K562 (cell line): ENCODE measurements around the gene MINK1. TPM values are rescaled to one million over a fixed set of nuclear protein-coding genes. Genes with fewer than 3 reads are reported as not detected.

Source experiments
- ATF4 ChIP-seq: fragments of 450-650 bp; formaldehyde crosslinking; IDR thresholded peaks from 2 replicates; pipeline ENCODE4 v1.4.0; 2022; ENCODE audit warnings: mild to moderate bottlenecking, moderate library complexity
- GABPA ChIP-seq: fragments of 200-800 bp; sonication (Bioruptor generic); conservative IDR thresholded peaks from 2 replicates; pipeline ENCODE4 v1.6.1; 2016; ENCODE audit warnings: low read depth, missing genetic modification characterization, missing compliant biosample characterization
- GTF2B ChIP-seq: IDR thresholded peaks from 2 replicates; pipeline ENCODE4 v1.6.1; 2011; ENCODE audit not compliant: insufficient read length; ENCODE audit errors: extremely low read depth
- KDM2B ChIP-seq: fragments of 250-450 bp; sonication (Bioruptor Pico); IDR thresholded peaks from 2 replicates; pipeline ENCODE4 v1.8.0; 2021; ENCODE audit warnings: mild to moderate bottlenecking, moderate library complexity
- KLF16 ChIP-seq: IDR thresholded peaks from 2 replicates; pipeline ENCODE4 v1.6.1; 2016; ENCODE audit warnings: antibody characterized with exemption
- MAZ ChIP-seq, 2 experiments: fragments of 450-650 bp in 1 of 2; sonication (generic) in 1 of 2; formaldehyde crosslinking; IDR thresholded peaks in 1 of 2; conservative IDR thresholded peaks in 1 of 2; 2 replicates each; pipeline versions ENCODE4 v1.4.0 to v1.5.0; 2020; ENCODE audit warnings: mild to moderate bottlenecking in 1 of 2, missing genetic modification reagents in 1 of 2
- MTF1 ChIP-seq: fragments of 250-450 bp; sonication (Bioruptor Pico); IDR thresholded peaks from 2 replicates; pipeline ENCODE4 v1.9.0; 2021; ENCODE audit warnings: moderate library complexity, mild to moderate bottlenecking, inconsistent platforms, borderline replicate concordance
- MXD1 ChIP-seq: fragments of 250-450 bp; sonication (Bioruptor Pico); IDR thresholded peaks from 2 replicates; pipeline ENCODE4 v1.8.0; 2021; ENCODE audit warnings: borderline replicate concordance, mild to moderate bottlenecking, moderate library complexity; ENCODE audit not compliant: poor library complexity, severe bottlenecking
- NR3C1 ChIP-seq: sonication (generic); formaldehyde crosslinking; IDR thresholded peaks from 2 replicates; pipeline ENCODE4 v1.8.1; 2022; ENCODE audit warnings: missing genetic modification reagents
- PHB2 ChIP-seq: fragments of 450-650 bp; IDR thresholded peaks from 2 replicates; pipeline ENCODE4 v1.6.1; 2017; ENCODE audit warnings: low read depth
- PRMT5 ChIP-seq: sonication (generic); formaldehyde crosslinking; IDR thresholded peaks from 2 replicates; pipeline ENCODE4 v1.5.0; 2020; ENCODE audit warnings: missing genetic modification reagents
- PTRF ChIP-seq: fragments of 450-650 bp; IDR thresholded peaks from 2 replicates; pipeline ENCODE4 v1.6.1; 2016; ENCODE audit warnings: mild to moderate bottlenecking, missing genetic modification characterization, missing compliant biosample characterization
- RBM34 ChIP-seq: fragments of 200-400 bp; formaldehyde crosslinking; IDR thresholded peaks from 2 replicates; pipeline ENCODE4 v1.6.1; 2018; ENCODE audit warnings: low read length, borderline replicate concordance; ENCODE audit not compliant: insufficient read depth
- USF2 ChIP-seq: sonication (generic); formaldehyde crosslinking; IDR thresholded peaks from 2 replicates; pipeline ENCODE4 v1.5.0; 2020; ENCODE audit warnings: missing genetic modification reagents
- ZNF124 ChIP-seq: sonication (generic); formaldehyde crosslinking; IDR thresholded peaks from 2 replicates; pipeline ENCODE4 v1.8.1; 2022; ENCODE audit warnings: missing genetic modification reagents
- ZNF224 ChIP-seq: sonication (generic); formaldehyde crosslinking; IDR thresholded peaks from 2 replicates; pipeline ENCODE4 v1.8.0; 2022; ENCODE audit warnings: mild to moderate bottlenecking, missing genetic modification reagents
- ZNF695 ChIP-seq: fragments of 450-650 bp; formaldehyde crosslinking; IDR thresholded peaks from 2 replicates; pipeline ENCODE4 v1.4.0; 2020; ENCODE audit warnings: mild to moderate bottlenecking, moderate library complexity
- ZNF717 ChIP-seq: fragments of 250-450 bp; sonication (Bioruptor Pico); IDR thresholded peaks from 2 replicates; pipeline ENCODE4 v1.5.0; 2021
- polyA plus RNA-seq, 8 experiments: library from polyadenylated mRNA; depleted of rRNA in 4 of 8; stranded (reverse) in 5 of 8; unstranded in 3 of 8; fragments of >200 nt; fragmentation: Nextera tagmentation in 2 of 8; fragmentation: Illumina TruSeq in 1 of 8; extraction: Ambion mirVana in 2 of 8; extraction: Trizol in 1 of 8; gene quantifications; 2 replicates each; pipeline versions ENCODE4 v1.2.1 to v1.2.3, GENCODE V29; 2011 to 2014; ENCODE audit warnings: inconsistent platforms in 1 of 8, missing spikeins in 1 of 8
- total RNA-seq, 7 experiments: library from RNA; depleted of rRNA in 6 of 7; stranded (reverse); fragments of >200 nt in 6 of 7; fragmentation: Illumina TruSeq in 2 of 7; extraction: Trizol in 2 of 7; gene quantifications; 2 replicates each; pipeline versions ENCODE4 v1.2.1 to v1.2.3, GENCODE V29; 2011 to 2021; ENCODE audit warnings: low replicate concordance in 1 of 7

MINK1 gene
- total and polyA plus RNA-seq, 9 of the 15 experiments (the other 6 are each of a cell fraction or from before 2014, with no cell fraction given), result 0.11 to 54.2 (median 14.9) TPM

GRCh38 chr17:4940555-4941318 lies 107.6 kb downstream of the MINK1 start (continued):
- TF ChIP-seq MAZ (CRISPR knock-in tag; conservative IDR thresholded peaks at IDR 0.05 in 1 of 2, IDR thresholded peaks at IDR 0.05 in 1 of 2) (0 out of 4 replicates have a peak, but pooled peaks have one; percentile 7 to 17), GTF2B (no peak), NR3C1 (CRISPR knock-in tag) (no peak), USF2 (no peak), KLF16 (no peak), GABPA (tag) (peak; percentile 81), MTF1 (CRISPR knock-in tag) (no peak), KDM2B (CRISPR knock-in tag) (no peak), ZNF717 (CRISPR knock-in tag) (no peak), PTRF (tag) (no peak), PHB2 (no peak), ATF4 (no peak), ZNF224 (CRISPR knock-in tag) (no peak), PRMT5 (no peak), MXD1 (CRISPR knock-in tag) (no peak), ZNF695 (CRISPR knock-in tag) (no peak), RBM34 (no peak), ZNF124 (CRISPR knock-in tag) (no peak)
